Measurements from ENCODE around the gene FEN1.

Gene FEN1, protein sequence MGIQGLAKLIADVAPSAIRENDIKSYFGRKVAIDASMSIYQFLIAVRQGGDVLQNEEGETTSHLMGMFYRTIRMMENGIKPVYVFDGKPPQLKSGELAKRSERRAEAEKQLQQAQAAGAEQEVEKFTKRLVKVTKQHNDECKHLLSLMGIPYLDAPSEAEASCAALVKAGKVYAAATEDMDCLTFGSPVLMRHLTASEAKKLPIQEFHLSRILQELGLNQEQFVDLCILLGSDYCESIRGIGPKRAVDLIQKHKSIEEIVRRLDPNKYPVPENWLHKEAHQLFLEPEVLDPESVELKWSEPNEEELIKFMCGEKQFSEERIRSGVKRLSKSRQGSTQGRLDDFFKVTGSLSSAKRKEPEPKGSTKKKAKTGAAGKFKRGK

DNA sequence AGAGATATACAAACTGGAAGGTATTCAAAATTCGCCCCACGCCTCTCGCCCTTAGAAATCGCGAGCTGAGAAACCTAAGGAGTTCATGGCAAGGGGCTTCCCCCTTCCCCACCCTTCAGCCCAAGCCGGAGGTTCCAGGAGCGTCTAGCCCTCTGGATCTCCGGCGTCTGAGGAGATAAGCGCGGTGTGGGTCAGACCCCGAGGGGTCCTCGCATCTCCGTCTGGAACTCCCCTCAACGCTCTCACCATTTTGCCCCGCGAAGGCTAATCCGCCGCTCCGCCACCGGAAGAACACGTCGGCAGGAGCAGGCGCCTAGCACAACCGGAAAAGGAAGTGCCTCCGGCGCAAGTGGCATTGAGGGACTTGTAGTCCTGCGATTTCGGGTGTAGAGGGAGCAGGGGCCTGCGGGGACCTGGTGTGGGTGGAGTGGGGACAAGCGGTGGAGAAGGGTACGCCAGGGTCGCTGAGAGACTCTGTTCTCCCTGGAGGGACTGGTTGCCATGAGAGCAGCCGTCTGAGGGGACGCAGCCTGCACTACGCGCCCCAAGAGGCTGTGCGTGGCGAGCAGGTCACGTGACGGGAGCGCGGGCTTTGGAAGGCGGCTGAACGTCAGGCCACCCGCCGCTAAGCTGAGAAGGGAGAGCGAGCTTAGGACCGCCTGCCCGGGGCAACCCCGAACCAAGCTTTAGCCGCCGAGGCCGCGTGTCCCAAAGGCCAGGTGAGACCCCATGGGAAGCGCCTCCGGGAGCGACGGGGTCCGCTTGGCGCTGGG lies at the start of gene FEN1, which contains the start of gene TMEM258:
Gene FEN1 (plus strand): TSS at position 602 of the 773 bp plus-strand sequence. CDS start 2,451 bp downstream, outside the sequence.
Gene TMEM258 (minus strand): TSS at position 290 of the 773 bp plus-strand sequence. CDS start 41 bp downstream, at position 249.
- peak; percentile 85 to 89 for DNase-seq

DNA sequence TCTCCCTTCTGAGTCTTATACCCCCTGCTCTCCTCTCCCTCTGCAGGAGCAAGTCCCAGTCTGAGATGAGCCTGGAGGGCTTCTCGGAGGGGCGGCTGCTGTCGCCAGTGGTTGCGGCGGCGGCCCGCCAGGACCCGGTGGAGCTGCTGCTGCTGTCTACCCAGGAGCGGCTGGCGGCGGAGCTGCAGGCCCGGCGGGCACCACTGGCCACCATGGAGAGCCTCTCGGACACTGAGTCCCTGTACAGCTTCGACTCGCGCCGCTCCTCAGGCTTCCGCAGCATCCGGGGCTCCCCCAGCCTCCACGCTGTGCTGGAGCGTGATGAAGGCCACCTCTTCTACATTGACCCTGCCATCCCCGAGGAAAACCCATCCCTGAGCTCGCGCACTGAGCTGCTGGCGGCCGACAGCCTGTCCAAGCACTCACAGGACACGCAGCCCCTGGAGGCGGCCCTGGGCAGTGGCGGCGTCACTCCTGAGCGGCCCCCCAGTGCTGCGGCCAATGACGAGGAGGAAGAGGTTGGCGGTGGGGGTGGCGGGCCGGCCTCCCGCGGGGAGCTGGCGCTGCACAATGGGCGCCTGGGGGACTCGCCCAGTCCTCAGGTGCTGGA lies 49.1 kb upstream of the FEN1 start:
- DNase-seq = no peak

DNA sequence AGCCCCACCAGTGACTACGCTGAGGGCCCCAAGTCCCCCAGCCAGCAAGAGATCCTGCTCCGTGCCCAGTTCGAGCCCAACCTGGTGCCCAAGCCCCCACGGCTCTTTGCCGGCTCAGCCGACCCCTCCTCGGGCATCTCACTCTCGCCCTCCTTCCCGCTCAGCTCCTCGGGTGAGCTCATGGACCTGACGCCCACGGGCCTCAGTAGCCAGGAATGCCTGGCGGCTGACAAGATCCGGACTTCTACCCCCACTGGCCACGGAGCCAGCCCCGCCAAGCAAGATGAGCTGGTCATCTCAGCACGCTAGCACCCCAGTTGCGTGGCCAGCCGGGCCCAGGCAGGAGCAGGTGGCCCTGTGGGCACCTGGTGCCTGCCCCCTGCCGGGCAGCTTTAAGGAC lies 48.5 kb upstream of the FEN1 start:
- DNase-seq = no peak

DNA sequence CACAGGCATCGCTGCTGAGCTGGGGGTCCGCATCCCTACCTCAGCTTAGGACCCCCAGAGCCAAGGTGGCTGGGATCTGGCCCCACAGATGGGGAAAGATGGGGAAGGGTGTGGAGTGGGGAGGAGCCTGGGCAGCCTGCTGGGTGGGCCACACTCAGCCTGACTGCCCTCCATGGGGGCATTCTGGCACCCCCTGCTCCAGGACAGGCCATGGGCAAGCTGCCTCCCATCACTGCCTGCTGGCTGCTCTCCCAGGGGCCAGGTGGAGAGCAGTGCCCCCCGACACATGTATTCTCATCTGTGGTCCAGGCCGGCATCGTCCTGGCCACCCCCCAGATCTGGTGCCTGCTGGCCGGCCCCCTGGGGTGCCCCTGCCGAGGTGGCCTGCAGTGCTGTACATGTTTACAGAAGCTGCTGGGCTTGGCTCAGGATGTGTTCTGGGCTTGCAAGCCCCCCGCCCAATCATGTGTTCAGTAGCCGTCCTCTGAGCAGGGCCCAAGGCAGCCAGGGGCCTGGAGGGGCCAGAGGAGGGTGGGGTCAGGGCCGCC lies 48.0 kb upstream of the FEN1 start:
- no peak for DNase-seq

DNA sequence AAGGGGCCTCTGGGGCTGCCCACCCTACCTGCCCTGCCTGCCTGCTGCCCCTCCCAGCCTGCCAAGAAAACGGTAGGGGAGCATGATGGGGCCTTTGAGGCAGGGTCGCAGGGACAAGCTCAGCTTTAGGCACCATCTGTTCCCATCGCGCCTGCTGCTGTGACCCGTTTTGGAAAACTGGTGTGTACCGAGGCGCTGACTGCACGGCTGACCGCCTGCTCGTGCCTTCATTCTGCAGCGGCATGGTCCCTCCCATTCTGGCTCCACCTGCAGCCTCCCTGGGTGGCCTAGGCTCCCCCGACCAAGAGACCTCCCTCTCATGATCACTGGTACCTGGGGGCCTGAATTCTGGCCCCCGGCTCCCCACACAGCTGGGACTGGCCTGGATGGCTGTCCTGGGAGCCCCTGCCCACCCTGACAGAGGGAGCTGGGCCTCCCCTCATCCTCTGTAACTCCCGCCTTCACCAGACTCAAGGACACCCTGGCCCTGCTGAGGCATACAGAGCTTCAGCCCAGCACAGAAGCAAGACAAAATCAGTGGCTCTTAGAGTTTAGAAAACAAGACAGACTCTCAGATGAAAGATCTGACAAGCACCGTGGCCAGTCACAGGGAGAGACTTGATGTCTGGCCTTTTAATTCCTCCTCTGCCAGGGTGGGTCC lies 46.8 kb upstream of the FEN1 start:
- no peak for DNase-seq

DNA sequence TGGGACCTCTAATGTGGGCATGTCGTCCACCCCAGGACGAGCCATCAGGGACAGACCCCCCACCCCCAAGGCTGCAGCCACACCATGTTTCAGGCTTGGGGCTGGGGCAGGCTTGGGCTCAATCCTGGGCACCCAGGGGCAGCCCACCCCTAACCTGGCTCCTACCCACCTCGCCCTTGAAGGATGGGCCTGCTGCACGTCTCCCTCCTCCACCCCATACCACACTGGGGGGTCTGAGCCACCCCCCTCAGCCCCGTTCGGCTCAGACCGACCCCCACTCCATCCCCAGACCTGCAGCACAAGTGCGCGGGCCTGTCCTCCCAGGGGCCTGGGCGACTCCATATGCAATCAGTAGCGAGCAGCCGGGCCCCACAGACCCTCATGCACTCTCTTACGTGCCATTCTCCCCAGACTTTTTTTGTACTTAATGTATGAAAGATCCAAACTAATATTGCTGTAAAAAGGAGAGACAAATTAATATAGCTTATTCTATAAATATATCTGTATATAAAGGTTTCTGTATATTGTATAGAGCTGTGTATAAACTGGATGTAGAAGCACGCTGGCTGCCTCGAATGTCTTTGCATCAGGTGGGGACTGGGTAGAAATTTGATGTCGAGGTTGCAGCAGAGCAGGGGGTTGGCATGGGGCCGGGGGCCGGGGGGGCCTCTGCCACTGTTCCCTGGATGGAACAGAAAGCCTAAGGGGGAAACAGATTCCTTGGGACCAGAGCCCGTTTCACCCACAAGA lies 46.1 kb upstream of the FEN1 start:
- no peak for DNase-seq

DNA sequence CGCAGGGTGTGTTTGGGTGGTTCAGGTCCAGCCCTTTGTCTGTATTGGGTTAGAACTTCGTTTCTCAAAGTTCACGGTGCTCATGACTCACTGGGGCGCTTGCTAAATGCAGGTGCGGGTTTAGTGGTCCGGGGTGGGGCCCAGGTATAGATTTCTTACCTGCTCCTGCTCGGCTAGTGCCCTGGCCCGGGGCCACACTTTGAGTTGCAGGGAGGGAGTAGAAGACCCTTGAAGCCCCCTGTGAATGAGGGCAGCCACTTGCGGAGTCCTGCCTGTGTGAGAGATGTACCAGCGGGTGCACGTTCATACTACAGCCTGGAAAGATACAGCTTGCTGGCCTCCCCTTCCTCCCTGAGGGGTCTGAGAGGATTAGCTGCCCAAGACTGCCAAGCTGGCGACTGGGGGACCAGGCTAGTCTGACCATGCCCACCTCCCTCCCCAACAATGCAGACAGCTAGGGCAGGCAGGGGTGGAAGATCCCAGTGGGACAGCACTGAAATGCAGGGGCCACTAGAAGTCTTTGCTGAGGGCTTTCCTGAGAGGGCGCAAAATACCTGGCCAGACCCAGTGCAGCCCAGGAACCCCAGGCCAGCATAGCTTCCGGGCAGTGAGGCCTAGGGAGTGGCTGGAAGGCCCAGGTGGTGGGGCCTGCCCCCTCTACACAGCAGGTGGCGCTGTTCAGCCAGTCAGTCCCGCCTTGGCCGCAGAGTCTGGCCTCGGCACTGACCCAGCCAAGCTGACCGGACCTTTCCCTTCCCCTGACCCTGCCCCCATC lies 45.3 kb upstream of the FEN1 start:
- DNase-seq = peak in 1 of 2 experiments; percentile 44

DNA sequence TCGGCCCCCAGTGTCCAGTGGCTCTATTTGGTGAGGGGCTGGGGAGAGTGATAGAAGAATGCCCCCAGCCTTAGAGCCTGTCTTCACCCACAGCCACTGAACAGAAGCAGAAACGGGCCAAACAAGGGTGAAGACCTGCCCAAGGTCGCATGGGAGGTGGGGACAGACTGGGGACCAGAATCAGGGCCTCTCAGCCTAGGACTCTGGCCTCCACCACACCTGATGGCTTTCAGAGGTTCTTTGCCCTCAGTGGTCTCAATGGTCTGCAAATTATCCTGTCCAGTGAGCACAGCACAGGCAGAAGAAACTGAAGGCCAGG lies 44.8 kb upstream of the FEN1 start:
- no peak for DNase-seq

DNA sequence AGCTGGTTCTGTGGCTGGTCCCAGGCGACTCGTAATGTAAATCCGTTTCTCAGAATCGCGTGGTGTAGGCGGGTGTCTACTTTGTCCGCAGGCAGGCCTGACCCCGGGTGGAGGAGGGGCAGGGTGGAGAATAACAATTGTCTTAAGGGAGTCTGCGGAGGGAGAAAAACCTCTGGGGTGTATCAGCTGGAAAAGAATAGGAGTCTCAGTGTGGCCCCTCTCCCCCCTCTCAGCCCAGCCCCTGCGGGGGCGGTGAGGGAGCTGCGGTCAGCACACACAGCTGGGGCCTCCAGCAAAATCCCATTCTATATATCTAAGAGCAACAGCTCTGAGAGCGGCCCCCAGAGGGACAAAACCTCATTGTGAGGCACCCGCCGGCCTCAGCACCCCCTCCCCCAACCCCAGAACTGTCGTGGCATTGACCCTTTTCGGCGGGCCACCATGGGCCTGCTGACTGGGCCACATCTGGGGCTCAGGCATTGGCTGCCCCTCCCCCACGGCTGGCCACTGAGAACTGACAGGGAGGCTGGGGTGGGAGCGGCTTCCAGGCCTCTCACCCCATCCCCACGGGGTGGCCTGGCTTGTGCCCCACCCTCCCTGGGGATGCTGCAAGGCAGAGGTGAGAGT lies 43.0 kb upstream of the FEN1 start:
- DNase-seq = no peak

DNA sequence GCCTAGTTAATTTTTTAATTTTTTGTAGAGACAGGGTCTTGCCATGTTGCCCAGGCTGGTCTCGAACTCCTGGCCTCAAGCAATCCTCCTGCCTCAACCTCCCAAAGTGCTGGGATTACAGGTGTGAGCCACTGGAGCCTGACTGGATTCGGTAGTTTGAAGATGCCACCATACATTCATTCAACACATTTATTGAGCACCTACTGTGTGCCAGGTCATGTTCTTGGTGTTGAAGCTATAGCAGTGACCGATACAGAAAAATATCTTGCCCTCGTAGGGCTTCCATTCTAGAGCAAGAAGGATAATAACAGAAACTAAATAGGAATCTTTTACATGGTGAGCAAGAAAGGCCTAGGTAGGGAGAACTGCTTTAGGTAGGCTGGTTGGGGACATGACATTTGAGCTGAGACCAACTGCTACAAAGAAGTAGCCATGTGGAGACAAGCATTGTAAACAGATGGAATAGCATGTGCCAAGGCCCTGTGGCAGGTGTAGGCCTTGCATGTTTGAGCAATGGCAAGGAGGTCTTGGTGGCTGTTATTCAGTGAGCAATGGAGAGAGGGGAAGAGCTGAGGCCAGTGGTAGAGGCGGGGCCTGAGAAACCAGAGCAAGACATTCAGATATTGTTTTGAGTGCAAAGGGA lies 42.0 kb upstream of the FEN1 start:
- no peak for DNase-seq

DNA sequence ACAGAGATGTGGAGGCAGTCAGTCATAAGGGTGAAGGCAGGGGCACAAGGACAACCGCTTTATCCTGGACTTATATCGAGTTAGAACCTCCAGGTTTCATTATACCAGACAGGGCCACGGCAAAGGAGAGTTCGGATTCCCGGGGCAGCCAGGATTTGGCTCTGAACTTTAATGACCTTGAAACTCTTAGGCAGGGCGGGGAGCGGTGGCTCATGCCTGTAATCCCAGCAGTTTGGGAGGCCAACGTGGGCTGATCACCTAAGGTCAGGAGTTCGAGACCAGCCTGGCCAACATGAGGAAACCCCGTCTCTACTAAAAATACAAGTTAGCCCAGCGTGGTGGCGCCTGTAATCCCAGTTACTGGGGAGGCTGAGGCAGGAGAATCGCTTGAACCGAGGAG lies 41.3 kb upstream of the FEN1 start:
- no peak for DNase-seq

DNA sequence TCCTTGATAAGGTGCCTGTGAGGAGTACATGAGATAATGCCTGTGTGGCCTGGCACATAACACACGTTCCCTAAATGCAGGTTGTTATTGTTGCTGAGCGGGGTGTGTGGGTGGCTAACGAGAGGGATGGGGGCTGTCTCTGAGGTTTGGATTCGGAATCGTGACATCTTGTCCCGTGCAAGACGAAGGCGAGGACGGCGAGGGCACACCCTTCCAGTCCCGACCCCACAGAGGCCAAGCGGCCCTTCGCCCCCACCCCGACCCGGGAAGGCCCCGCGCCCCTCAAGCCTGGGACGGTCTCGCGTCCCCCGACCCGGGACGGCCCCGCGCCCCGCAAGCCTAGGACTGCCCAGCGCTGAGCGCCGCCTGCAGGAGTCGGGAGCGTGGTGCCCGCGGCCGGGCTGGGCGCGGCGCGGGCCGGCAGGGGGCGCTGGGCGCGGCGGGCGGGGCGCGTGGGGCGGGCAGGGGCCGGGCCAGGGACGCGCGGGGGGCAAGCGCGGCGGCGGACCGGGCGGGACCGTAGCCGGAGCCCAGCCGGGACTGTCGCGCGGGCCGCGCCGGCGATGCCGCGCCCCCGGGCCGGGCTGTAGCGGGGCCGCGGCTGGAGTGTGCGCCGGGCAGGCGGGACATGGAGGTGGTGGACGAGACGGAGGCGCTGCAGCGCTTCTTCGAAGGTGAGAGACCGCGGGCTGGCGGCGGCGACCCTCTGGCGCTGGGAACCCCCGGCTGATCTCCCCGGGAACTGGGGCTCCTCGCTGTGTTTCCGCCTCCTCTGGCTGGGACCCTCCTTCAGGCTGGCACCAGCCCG lies 40.4 kb upstream of the FEN1 start, which contains the start of gene MYRF:
Gene MYRF (plus strand): TSS at position 520 of the 808 bp plus-strand sequence. CDS start 109 bp downstream, at position 629.
- peak; percentile 50 to 78 for DNase-seq

DNA sequence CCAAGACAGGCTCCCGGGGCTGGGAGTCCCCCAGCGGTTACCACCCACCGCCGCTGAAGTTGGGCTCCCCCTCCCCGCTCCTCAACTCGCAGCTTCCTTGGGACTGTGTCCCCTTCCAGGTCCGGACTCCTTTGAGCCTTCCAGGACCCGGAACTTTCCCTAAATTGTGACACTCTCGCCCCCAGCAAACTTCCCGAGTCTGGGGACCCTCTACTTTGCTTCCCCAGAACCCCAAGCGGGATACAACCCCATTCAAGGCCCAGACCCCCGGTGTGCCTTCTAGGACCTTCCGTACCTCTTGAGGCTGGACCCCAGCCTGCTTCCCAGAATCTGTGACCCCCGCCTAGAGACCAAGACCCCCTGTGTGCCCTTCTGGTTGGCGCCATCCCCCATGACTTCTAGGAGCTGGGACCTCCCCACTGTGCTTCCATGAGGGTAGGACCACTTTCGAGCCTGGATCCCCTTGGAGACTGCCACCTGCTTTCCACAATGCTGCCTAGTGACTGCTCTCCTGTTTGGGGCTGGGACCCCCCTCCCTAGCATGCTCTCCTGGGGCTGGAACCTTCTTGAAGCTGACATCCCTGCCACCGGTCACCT lies 39.7 kb upstream of the FEN1 start:
- DNase-seq = no peak

DNA sequence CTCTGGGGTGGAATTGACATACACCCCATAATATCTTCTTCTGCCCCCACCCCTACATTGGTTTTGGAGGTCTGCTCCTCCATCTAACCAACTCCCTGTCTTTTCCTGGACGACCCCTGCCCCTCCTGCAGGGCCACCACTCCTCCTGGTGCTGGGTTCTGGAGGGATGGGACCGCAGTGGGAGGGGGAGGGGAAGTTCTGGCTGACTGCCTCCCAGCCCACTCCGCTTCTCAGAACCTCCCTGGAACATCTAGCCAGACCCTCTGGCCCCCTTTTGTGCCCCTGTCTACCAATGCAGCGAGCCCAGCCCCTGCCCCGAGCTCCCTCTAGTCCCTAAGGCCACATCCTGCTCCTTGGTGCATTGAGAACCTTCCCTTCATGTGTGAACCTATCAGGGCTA lies 39.0 kb upstream of the FEN1 start:
- DNase-seq = no peak

DNA sequence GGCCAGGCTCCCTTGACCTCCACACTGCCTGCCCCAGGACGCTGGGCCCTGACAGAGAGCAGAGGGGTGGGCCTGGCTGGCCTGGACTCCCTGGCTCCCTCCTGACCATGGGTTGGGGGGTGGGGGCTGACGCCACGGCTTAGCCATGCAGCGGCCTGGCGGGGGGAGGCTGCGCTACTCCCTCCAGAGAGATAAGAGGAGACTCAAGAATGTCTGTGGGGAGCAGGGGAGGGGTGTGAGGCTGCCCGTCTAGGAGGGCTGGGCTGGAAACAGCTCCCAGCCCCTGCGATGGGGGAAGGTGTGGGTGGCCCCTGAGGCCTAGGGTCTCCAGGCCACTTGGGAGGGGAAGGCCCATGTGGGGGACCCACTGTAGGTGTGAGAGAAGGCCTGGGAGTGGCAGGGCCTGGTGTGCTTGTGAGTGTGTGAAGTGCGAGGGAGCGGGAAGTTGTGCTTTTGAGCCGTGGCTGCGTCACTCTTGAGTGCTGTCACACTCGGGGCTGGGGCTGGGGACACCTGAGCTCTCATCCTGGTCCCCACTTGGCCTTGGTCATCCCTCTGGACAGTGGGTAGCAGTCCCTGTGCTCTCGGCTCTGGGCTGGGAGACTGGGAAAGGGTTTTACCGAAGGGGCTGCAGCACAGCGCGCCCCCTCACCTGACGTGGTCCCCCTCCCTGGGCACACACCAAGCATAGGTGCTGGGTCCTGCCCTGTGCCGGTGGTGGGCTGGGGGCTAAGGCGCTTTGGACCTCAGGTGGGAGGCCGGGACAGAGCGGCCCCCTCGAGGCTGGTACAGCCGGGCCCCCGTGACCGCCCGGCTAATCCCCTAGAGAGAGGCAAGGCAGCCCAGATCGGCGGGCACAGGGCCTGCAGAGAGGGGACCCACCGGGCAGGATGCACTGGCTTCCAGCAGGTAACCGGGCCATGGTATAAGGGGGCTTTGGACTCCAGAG lies 37.9 kb upstream of the FEN1 start:
- no peak for DNase-seq

DNA sequence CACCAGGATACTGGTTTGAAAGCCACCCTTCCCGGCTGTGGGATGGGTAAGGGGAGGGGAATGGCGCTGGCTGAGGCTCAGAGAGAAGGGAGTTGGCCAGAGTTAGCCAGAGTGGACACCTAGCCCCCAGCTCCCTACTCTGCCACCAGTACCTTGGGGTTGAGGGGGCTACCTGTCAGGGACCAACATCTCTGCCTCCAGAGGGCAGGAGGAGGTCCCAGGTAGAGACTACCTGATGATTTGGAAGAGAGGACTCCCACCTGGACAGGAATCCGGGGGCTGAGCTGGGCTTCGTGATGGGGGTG lies 36.6 kb upstream of the FEN1 start:
- DNase-seq = no peak

DNA sequence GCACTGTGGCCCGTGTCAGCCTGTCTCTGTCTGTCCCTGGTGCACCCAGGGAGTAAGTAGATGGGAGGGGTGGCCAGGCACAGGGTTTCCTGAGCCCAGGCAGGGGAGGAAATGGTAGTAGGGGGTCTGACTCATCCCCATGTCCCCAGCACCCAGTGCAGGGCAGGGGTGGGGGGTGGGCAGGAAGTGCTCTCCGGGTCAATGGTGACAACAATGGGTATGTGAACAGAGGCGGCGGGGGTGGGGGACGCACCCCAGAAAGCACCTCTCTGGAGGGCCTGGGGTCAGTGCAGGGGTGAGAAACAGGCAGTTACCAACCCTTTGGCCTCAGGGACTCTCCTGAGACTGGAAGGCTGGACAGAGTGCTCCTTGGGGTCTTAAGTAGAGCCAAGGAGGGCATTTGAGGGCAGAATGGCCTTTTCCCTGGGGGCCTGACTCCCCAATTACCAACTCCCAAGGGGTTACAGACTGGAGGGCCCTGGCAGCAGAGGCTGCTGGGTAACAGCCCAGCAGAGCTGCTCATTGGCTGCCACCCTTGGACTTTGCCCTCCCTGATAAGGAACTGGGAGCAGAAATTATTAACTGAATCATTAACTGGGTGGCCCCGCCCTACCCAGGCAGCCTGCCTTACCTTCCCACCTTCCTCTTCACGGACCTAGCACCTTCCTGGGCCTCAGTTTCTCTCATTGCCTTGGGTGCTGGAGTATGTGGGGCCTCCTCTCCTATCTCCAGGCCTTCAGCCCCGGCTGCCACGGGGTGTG lies 36.1 kb upstream of the FEN1 start:
- no peak for DNase-seq

Data from NCI-H1930 (cell line).